Measurements from ENCODE around the gene SLC25A13. TPM values are rescaled to one million over a fixed set of nuclear protein-coding genes. Genes with fewer than 3 reads are reported as not detected.

The SLC25A13 gene
- total RNA-seq, 1 experiment from 2014 or later, result 19.5 TPM

DNA sequence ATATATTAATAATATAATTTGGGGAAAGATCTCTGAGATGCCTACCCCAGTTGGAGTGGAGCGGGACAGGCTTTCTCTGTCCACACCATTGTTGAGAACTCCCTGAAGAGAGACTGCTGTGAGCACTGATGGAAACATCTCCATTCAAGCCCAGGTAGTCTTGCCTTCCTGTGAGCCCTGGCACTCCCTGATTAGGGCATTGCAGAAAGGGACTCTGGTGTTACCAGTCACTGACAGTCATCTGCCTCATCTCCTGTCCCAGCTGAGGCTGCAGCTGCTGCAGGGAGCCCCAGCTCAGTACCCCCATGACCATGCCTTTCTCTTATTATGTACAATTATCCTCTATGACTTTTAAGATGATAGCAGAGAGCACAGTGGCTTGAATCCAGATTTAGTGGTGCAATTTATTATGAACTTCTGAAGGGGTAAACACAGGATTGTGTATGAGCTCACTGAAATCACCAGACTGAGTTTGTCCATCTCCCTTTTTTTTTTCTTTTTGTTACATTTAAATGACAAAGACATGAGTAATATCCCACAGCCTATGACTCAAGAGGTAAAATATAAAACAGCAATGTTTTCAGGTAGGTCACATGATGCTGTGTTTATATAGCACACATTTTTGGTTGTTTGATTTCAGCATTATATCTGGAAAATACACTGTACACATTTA is 236.9 kb downstream of the SLC25A13 start:
- ChIA-PET CTCF (interaction anchor here (0.6 kb wide), 3 partner anchors 689 to 980 kb away, joined by 3 to 4 read pairs (median 3); no protein-coding TSS in a partner anchor), POLR2A (ENCODE audit: unreplicated experiment) (interaction anchor here (0.5 to 0.6 kb wide), 2 partner anchors 84 to 969 kb away, joined by 3 to 11 read pairs; no protein-coding TSS in a partner anchor)
- H3K36me3 ChIP-seq (ENCODE audit: low read depth, low read length), result no peaks in the 10 kb centered on the region
- ATAC-seq (peak; percentile 72), DNase-seq (peak; percentile 88)
- no peak overlapping the region for H3K9ac ChIP-seq (ENCODE audit: low read length)
- peak overlapping the region; percentile 50 for H3K4me2 ChIP-seq (ENCODE audit: low read length)
- no peaks in the 10 kb centered on the region for H3K9me2 ChIP-seq (replicated peaks; ENCODE audit: low read length)
- intact Hi-C loops (cut with micrococcal nuclease), result loop anchor here (5.0 kb wide), 3 partner anchors 132 to 462 kb away; partner anchors contain the start of gene SLC25A13
- no peaks in the 10 kb centered on the region for H3K27me3 ChIP-seq (ENCODE audit: low read length)
- peak overlapping the region; percentile 59 for H3K27ac ChIP-seq (ENCODE audit: low read length)
- H3F3A ChIP-seq (ENCODE audit: low read length, unreplicated experiment), result no peaks in the 10 kb centered on the region
- TF ChIP-seq EZH2 (IDR thresholded peaks at IDR 0.05; ENCODE audit: low read length, unreplicated experiment), result no peak
- TF ChIP-seq, protein P1, sequence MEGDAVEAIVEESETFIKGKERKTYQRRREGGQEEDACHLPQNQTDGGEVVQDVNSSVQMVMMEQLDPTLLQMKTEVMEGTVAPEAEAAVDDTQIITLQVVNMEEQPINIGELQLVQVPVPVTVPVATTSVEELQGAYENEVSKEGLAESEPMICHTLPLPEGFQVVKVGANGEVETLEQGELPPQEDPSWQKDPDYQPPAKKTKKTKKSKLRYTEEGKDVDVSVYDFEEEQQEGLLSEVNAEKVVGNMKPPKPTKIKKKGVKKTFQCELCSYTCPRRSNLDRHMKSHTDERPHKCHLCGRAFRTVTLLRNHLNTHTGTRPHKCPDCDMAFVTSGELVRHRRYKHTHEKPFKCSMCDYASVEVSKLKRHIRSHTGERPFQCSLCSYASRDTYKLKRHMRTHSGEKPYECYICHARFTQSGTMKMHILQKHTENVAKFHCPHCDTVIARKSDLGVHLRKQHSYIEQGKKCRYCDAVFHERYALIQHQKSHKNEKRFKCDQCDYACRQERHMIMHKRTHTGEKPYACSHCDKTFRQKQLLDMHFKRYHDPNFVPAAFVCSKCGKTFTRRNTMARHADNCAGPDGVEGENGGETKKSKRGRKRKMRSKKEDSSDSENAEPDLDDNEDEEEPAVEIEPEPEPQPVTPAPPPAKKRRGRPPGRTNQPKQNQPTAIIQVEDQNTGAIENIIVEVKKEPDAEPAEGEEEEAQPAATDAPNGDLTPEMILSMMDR (conservative IDR thresholded peaks at IDR 0.05; ENCODE audit: low read depth, low read length), result no peak
- no peak for TF ChIP-seq EZH2phosphoT487 (IDR thresholded peaks at IDR 0.05; ENCODE audit: borderline replicate concordance, low read length)
- peaks cover 42% of the 10 kb centered on the region for H3K4me1 ChIP-seq (ENCODE audit: insufficient read depth, low read length)
- no peak overlapping the region for H2AFZ ChIP-seq (ENCODE audit: low read length)
- no peaks in the 10 kb centered on the region for H4K20me1 ChIP-seq (ENCODE audit: low read length)
- no peak overlapping the region for H3K4me3 ChIP-seq (ENCODE audit: low read length)
- H3K79me2 ChIP-seq (ENCODE audit: low read length), result no peaks in the 10 kb centered on the region
- no peaks in the 10 kb centered on the region for H3K9me3 ChIP-seq (ENCODE audit: low read length)
- BruUV-seq (replicated peaks), result no TSS peak

DNA sequence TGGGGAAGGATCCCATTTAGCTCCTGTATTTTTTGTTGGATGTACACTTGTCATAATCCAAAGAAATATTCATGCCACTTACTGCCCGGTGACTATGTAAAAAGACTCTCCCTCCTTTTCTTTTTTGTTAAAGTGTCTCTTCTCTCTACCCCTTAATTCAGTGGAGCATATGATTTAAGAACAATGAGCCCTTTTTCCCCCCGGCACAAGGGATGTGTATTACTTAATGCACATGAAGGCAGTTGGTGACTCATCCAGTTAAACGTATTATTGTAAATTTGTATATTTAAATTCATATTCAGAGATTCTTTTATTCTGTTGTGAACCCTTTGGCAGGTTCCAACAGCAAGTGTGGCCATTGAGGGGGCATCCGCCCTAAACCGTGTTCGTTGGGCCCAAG is 241.9 kb downstream of the SLC25A13 start:
- Histone ChIP-seq H3K9ac (ENCODE audit: low read length) (no peak overlapping the region), H3K4me3 (ENCODE audit: low read length) (no peak overlapping the region), H3K9me3 (ENCODE audit: low read length) (no peaks in the 10 kb centered on the region), H3K79me2 (ENCODE audit: low read length) (no peaks in the 10 kb centered on the region), H3K4me2 (ENCODE audit: low read length) (0 out of 2 replicates have a peak overlapping the region, but pooled peaks have one; percentile 6), H3K27ac (ENCODE audit: low read length) (peak overlapping the region; percentile 40), H3K36me3 (ENCODE audit: low read depth, low read length) (no peaks in the 10 kb centered on the region), H3K27me3 (ENCODE audit: low read length) (no peaks in the 10 kb centered on the region), H2AFZ (ENCODE audit: low read length) (0 out of 2 replicates have a peak overlapping the region, but pooled peaks have one; percentile 7), H4K20me1 (ENCODE audit: low read length) (no peaks in the 10 kb centered on the region), H3K4me1 (ENCODE audit: insufficient read depth, low read length) (peaks cover 21% of the 10 kb centered on the region), H3F3A (ENCODE audit: low read length, unreplicated experiment) (no peaks in the 10 kb centered on the region), H3K9me2 (replicated peaks; ENCODE audit: low read length) (no peaks in the 10 kb centered on the region)
- no peak for TF ChIP-seq EZH2 (IDR thresholded peaks at IDR 0.05; ENCODE audit: low read length, unreplicated experiment)
- no peak for TF ChIP-seq EZH2phosphoT487 (IDR thresholded peaks at IDR 0.05; ENCODE audit: borderline replicate concordance, low read length)
- TF ChIP-seq, protein P1 (conservative IDR thresholded peaks at IDR 0.05; ENCODE audit: low read depth, low read length), result no peak
- peak; percentile 79 for DNase-seq
- ChIA-PET POLR2A (ENCODE audit: unreplicated experiment) (no interaction called here), CTCF (no interaction called here)
- ATAC-seq, result peak; percentile 46
- intact Hi-C loops (cut with micrococcal nuclease), result no loop called here
- BruUV-seq (replicated peaks), result no TSS peak

DNA sequence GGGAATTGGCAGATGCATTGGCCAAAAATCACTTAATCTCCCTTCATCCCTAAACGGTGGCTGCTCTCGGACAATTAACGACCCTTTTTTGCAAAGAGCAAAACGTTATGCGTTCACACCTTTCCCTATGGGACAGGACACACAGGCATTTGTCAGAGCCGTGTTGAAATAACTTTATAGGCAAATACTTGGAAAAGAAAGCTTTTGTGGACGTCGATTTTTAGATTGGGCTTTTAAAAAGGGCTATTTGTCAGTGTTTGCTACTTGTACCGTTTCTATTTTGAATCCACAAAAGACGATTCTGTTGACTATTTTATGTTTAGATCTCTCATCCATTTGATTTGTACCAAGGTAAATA is 245.6 kb downstream of the SLC25A13 start:
- peak overlapping the region; percentile 91 for H2AFZ ChIP-seq (ENCODE audit: low read length)
- TF ChIP-seq, protein P1 (conservative IDR thresholded peaks at IDR 0.05; ENCODE audit: low read depth, low read length), result no peak
- no peaks in the 10 kb centered on the region for H3F3A ChIP-seq (ENCODE audit: low read length, unreplicated experiment)
- H3K4me2 ChIP-seq (ENCODE audit: low read length), result peak overlapping the region; percentile 89
- peak overlapping the region; percentile 14; the same call in 1 of the 2 replicates for H3K9ac ChIP-seq (ENCODE audit: low read length)
- no peaks in the 10 kb centered on the region for H3K79me2 ChIP-seq (ENCODE audit: low read length)
- ChIA-PET POLR2A (ENCODE audit: unreplicated experiment) (interaction anchor here (0.6 kb wide), 1 partner anchor 13 kb away, joined by 3 read pairs; no protein-coding TSS in a partner anchor), CTCF (interaction anchor here (0.6 kb wide), 2 partner anchors 225 to 846 kb away, joined by 6 to 15 read pairs; no protein-coding TSS in a partner anchor)
- H3K9me3 ChIP-seq (ENCODE audit: low read length), result no peaks in the 10 kb centered on the region
- no TSS peak for BruUV-seq (replicated peaks)
- ATAC-seq (peak; percentile 12), DNase-seq (no peak)
- no peaks in the 10 kb centered on the region for H3K27me3 ChIP-seq (ENCODE audit: low read length)
- peak overlapping the region; percentile 73 for H3K4me3 ChIP-seq (ENCODE audit: low read length)
- H3K27ac ChIP-seq (ENCODE audit: low read length), result no peak overlapping the region
- H3K4me1 ChIP-seq (ENCODE audit: insufficient read depth, low read length), result peaks cover 15% of the 10 kb centered on the region
- intact Hi-C loops (cut with micrococcal nuclease), result loop anchor here (1.0 to 10.0 kb wide), 7 partner anchors 41 to 951 kb away; partner anchors contain the start of gene SEM1
- no peaks in the 10 kb centered on the region for H3K36me3 ChIP-seq (ENCODE audit: low read depth, low read length)
- no peaks in the 10 kb centered on the region for H4K20me1 ChIP-seq (ENCODE audit: low read length)
- H3K9me2 ChIP-seq (replicated peaks; ENCODE audit: low read length), result no peaks in the 10 kb centered on the region
